ENCODE data around the gene KRTAP10-6.
"Not testable (repeated sequence)": the region's sequence is repeated elsewhere in the genome, so short reads cannot be mapped to it uniquely, and the experiment has no call there.

KRTAP10-6 gene

DNA sequence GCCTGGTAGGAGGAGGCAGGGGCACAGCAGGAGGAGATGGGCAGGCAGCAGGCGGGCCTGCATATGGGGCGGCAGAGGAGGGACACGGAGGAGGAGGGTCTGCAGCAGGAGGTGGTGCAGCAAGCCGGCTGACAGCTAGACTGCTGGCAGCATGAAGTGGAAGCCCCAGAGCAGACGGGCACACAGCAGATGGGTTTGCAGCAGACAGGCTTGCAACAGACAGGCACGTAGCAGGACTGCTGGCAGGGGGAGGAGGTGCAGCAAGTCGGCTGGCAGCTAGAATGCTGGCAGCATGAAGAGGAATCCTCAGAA, 12.5 kb downstream of the KRTAP10-6 start:
- FAIRE-seq (peak; percentile 17), DNase-seq (ENCODE audit: low spot score) (no peak)

DNA sequence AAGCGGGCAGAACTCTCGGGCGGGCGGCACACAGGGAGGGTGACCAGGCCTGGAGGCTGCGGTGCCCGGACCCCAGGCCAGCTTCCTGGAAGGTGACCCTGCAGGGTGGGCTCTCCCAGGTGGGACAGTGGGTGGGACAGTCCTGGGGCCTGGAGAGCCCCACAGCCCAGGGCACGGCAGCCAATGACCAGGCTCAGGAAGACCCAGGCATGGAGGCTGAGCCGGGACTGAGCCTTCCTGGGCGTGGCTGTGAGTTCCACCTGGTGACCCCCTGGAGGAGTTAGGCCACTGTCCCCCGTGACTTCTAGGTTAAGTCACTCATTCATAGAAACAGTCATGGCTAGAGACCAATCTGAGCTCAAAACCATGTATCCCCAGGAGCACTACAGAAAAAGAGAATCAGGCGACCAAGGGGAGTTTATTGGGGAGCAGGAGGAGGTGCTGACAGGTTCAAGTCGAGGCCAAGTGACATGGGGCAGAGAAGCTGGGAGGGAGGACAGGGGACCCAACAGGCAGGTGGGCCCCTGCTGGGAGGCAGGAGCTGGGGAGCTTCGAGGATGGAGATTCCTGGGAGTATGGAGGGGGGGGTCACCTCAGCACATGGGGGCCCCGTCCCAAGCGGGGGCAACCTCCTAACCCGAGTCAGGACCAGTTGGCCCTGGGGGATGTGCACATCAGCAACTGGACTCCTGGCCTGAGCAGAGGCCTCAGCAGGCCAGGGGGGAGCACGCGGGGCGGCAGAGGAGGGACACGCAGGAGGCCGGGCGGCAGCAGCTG, 13.1 kb downstream of the KRTAP10-6 start:
- FAIRE-seq, result no peak
- no peak for DNase-seq (ENCODE audit: low spot score)

DNA sequence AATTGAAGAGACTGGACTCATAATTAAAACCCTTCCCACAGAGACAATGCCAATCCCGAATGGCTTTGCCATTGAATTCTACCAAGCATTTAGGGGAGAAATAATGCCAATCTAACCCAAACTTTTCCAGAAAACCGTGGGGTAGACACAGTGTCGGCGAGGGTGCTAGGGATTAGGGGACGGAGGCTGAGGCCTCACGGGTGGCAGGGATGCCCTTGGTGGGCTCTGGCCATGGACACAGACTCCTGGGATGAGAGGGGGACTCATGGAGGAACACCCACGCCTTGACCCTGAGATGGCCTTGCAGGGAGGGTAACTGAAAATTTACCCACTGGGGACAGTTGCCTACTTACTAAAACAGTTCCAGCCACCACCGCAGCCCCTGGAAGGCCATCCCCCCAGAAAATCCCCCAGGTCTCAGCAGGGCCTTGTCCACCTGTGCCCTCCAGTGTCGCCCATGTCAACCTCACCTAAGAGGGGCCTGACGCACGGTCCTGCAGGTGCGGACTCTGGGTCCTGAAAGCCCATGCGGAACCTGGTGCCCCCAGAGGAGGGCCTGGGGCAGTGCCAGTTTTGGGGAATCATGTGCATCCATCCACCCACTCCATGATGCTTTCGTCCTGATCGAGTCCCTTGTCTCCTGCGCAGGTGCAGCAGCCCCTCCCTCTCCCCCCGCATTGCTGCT, 13.8 kb downstream of the KRTAP10-6 start:
- FAIRE-seq, result no peak
- DNase-seq (ENCODE audit: low spot score), result no peak

DNA sequence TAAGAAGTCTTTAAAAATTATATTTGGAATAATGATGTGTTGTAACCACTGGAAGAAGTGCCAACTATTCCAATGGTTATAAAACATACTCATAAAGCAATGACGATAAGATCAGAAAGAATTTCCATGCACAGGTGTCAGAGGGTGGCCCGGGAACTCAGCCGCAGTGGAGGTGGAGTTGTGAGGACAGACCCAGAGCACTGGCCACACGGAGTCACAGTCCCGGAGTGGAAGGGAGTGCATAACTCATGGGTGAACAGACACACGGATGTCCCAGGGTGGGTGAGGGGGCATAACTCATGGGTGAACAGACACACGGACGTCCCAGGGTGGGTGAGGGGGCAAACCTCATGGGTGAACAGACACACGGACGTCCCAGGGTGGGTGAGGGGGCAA, 16.3 kb downstream of the KRTAP10-6 start:
- no peak for DNase-seq (ENCODE audit: low spot score)
- FAIRE-seq, result no peak

DNA sequence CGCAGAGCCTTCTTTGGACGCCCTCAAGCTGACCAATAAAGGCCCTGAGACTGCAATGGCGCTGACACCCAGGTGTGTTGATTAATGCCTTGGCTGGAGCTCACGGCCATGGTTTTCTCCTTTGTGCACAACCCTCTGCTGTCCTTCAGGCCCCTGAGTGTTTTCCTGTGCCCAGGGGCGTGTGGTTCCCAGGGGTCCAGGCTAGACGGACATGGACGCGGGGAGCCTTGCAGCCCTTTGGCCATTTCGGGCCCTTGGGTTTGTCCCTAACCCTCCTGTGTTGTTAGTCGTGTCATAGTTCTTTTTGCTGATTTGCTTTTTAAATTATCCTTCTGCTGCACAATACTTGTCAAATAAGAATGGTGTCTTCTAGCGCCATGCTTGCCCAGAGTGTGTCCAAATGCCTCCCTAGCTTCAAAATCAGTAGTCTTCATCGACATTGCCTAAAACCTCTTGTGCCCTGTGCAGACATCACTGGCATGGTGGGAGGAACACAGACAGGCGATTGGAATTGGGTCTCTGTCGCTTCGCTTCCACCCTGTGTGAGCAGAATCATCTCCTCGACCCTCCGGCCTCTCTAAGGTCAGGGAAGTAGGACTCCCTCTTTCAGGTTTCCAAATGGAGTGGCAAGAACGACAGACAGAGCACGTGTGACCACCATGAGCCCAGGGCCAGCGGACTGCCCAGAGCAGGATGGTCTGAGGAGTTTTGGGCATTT, 16.8 kb downstream of the KRTAP10-6 start:
- no peak for FAIRE-seq
- no peak for DNase-seq (ENCODE audit: low spot score)

DNA sequence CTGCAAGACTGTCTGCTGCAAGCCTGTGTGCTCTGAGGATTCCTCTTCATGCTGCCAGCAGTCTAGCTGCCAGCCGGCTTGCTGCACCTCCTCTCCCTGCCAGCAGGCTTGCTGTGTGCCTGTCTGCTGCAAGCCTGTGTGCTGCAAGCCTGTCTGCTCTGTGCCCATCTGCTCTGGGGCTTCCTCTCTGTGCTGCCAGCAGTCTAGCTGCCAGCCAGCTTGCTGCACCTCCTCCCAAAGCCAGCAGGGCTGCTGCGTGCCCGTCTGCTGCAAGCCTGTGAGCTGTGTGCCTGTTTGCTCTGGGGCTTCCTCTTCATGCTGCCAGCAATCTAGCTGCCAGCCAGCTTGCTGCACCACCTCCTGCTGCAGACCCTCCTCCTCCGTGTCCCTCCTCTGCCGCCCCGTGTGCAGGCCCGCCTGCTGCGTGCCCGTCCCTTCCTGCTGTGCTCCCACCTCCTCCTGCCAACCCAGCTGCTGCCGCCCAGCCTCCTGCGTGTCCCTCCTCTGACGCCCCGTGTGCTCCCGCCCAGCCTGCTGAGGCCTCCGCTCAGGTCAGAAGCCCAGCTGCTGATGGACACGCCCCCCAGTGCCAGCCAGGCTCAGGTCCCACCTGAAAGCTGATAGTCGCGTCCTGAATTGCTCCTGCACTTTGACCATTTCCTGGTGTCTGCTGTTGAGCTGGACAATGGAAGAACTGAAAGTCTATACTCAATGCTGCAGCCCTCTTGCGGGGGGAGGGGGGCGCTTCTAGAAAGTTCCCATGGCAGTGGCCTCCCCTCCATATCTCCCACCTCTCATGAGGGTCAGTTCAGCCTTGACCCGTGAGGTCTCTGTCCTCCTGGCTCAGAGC, 17.6 kb downstream of the KRTAP10-6 start:
- no peak for DNase-seq (ENCODE audit: low spot score)
- FAIRE-seq, result no peak

DNA sequence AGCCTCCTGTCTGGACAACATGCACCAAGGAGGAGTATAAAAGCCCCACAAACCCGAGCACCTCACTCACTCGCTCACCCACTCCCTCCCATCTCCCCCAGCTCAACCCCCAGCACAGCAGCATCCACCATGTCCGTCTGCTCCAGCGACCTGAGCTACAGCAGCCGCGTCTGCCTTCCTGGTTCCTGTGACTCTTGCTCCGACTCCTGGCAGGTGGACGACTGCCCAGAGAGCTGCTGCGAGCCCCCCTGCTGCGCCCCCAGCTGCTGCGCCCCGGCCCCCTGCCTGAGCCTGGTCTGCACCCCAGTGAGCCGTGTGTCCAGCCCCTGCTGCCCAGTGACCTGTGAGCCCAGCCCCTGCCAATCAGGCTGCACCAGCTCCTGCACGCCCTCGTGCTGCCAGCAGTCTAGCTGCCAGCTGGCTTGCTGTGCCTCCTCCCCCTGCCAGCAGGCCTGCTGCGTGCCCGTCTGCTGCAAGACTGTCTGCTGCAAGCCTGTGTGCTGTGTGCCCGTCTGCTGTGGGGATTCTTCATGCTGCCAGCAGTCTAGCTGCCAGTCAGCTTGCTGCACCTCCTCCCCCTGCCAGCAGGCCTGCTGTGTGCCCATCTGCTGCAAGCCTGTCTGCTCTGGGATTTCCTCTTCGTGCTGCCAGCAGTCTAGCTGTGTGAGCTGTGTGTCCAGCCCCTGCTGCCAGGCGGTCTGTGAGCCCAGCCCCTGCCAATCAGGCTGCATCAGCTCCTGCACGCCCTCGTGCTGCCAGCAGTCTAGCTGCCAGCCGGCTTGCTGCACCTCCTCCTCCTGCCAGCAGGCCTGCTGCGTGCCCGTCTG, 18.5 kb downstream of the KRTAP10-6 start, which contains the start of gene KRTAP10-4:
TSS of gene KRTAP10-4 (plus strand) at position 100 of the 827 bp plus-strand sequence. CDS start at position 130, 30 bp downstream.
- FAIRE-seq; DNase-seq (ENCODE audit: low spot score): not testable (repeated sequence)

DNA sequence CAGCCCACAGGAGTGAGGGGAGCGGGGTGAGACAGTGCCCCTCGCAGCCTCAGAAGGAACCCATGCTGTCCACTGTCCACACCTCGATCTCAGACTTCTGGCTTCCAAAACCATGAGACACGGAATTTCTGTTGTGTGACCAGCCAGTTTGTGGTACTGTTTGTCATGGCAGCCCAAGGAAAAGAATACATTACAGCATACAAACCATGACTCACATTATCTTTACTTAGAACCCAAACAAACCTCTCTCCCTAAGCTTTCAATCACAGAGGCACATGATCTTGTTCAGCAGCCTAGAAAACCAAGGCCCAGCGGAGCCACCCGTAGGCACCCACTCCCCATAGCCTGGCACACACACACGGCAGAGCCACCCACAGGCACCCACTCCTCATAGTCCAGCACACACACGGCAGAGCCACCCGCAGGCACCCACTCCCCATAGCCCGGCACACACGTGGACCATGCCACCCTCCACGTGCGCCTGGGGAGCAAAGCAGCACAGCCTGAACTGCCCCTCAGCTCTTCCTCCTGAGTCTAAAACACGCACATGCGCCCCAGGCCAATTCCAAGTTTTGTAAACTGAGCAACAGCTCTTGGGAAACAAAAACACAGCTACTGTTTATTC, 19.2 kb downstream of the KRTAP10-6 start:
- no peak for FAIRE-seq
- no peak for DNase-seq (ENCODE audit: low spot score)

DNA sequence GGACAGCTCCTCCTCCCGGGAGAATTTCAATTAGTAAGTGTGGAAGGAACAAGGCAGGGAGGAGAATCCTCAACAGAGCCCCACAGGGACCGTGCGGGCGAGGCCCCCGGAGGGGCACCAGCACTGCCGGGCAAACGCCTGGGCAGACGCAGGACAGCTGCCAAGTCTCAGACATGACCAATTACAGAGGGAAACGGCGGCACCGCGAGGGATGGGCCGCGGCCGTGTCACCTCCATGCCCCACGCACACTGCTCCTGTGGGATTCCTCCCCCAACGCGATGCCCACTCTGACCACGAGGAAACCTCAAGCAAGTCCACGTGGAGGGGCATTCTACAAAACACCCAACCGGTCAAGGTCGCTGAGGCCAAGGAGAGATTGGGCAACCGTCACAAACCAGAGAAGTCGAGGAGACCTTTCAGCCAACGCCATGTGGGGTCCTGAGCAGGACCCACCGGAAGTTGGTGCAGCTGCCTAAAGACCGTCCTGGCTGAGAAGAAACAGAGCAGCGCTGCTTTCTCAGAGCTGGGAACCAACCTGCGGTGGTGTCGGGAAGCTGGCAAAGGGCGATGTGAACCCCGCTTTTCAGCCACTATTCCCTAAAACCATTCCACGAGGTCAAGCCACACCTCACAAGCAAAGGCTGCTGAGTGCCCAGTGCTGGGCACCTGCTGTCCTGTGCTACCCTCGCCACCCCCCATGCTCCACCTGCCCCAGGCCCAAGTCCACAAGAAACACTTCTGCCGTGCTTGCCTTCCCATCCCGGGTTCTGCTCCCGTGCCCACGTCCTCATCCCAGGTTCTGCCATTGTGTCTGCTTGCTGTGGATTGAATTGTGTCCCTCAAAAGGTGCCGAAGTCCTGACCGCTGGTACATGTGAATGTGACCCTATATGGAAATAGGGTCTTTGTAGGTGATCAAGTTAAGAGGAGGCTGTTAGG, 20.2 kb downstream of the KRTAP10-6 start:
- no peak for FAIRE-seq

DNA sequence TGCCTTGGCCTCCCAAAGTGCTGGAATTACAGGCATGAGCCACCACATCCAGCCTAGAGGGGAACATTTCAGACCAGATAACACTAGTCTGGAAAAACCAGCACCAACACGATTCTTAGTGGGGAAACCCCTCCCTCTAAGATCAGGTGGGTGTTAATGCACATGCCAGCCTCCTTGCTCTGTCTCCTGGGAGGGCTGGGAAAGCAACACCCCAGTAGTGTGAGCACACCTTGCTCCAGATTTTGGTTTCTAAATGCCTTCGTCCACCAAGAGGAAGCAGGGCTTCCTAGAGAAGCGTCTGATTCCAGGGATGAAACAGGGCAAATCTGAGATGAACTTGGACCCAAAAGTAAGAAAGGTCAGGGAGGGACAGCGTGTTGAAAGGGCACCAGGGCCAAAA, 21.0 kb downstream of the KRTAP10-6 start:
- DNase-seq (ENCODE audit: low spot score), result no peak
- FAIRE-seq, result no peak

More for the DNA sequence above, 20.2 kb downstream of the KRTAP10-6 start:
- no peak for DNase-seq (ENCODE audit: low spot score)

DNA sequence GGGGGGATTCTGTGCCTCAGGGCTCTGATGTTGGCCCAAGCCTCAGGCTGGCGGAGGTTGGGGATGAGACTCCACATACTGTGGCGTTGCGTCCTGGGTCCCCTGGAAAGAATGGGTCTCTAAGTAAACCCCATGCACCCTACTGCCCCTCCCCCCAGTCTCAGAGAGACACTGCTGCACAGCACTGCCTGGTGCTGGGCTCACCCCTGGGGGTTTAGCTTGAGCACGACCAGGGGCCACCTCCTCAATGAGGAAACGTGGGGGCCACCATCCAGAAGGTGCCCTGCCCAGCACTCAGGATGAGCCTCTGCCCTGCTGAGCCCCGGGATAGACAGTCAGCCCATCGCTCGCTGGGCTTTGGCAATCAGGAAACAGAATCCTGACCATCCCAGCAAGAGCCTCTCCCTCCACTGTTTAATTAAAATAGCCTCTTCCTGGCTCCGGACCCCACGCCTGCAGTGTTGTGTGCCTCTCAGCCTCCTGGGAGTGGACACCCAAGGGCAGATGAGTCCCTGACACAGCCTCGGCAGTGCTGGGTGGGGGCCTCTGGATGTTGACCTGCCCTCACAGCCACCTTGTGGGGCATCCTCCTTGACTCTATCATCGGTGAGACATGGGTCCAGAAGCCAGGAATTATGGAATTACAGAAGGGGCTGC, 22.3 kb downstream of the KRTAP10-6 start:
- FAIRE-seq (no peak), DNase-seq (ENCODE audit: low spot score) (no peak)

DNA sequence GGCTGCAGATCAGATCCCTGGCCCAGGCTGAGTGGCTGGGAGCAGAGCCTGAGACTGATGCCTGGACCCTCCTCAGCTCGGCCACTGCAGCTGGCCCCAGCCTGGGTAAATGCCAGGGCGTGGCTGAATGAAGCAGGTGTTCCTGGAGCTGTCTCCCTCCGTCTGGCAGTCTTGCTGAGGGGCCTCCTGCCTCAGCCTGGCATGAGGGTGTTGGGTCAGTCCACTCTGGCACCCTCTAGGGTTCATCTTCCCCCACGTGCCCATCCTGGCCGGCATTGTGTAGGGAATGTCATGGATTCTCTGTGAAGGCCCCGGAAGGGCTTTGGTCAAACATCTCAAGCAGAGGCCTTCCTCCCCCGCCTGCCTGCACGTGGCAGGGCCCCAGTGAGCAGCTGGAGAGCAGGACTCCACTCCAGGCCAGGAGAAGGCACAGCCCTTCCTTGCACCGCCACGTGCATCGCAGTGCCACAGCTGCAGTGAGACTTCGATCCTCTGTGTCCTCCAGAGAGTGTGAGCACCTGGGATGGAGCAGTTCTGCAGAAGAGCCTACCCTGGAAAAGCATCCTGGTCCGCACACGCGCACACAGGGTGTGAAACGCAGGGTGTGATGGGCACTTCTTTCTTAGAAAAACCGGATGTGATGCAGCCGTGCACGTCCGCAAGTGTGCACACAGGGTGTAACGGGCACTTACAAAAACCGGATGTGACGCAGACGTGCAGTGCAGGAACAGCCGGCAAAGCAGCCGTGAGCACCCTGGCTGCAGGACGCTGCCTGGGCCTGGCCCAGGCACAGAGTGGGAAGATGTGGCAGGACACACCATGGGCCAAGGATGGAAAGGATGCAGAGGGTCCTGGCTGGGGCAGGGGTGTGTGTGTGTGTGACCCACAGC, 23.4 kb downstream of the KRTAP10-6 start:
- DNase-seq (ENCODE audit: low spot score) (no peak), FAIRE-seq (peak; percentile 27)

DNA sequence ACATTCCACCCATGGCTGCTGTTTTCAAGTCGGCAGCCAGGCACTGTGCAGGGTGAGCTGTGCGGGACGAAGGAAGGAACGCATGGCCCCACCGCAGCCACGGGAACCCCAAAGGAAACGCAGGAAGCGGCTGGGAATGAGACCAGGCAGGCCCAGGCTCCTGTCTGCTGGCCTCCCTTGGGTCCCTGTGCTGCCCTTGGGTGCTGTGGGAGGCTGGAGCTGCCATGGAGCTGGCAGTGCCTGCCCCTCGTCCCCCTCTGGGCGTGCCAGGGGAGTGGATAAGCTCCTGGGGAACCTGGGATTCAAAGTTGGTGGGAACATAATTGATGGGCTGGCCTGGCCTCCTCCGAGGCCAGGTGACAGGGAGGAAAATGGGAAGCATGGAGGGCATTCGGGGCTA, 24.0 kb downstream of the KRTAP10-6 start:
- DNase-seq (ENCODE audit: low spot score), result no peak
- FAIRE-seq, result no peak

DNA sequence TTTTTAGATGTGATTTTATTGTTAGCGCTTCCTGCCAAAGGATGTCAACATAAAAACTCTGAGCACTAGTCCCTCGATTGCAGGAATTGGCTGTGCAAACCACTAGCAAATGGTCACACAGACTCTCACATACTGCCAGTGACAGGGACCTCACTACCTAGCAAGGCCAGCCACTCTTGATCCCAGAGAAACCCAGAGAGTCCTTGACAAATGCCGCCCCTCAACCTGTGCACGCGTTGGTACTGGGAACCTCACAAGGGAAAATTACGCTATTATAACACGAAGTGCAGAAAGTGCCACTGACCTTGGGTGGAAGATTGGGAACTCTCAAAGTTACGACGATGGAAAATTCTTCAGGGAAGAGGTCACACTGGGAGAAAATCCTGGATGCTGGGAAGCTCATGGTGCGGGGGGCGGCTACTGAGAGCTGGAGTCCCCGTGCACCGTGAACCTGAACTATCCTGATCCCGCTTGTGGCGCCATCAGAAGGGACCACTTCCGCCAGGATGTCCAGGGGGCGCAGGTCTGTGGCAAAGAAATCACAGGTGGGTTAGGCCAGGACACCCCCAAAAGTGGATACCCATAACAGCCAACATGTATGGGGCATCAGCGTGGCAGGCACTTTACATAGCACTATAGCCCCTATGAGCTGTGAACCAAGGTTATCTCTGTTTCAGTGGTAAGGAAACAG, 24.7 kb downstream of the KRTAP10-6 start:
- FAIRE-seq (no peak), DNase-seq (ENCODE audit: low spot score) (no peak)

DNA sequence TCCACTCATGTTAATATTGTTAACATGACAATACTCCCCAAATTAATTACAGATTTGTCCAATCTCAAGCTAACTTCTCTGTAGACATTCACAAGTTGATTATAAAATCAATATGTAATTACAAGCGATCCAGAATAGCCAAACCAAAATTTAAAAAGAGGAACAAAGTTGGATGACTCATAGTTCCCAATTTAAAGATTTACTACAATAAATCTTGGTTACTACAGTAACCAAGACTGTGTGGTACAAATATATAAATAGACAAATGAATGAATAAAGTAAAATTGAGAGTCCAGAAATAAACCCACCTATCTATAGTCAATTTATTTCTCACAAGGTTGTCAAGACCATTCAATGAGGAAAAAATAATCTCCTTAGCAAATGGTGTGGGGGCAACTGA, 25.9 kb downstream of the KRTAP10-6 start:
- no peak for FAIRE-seq
- DNase-seq (ENCODE audit: low spot score), result no peak

DNA sequence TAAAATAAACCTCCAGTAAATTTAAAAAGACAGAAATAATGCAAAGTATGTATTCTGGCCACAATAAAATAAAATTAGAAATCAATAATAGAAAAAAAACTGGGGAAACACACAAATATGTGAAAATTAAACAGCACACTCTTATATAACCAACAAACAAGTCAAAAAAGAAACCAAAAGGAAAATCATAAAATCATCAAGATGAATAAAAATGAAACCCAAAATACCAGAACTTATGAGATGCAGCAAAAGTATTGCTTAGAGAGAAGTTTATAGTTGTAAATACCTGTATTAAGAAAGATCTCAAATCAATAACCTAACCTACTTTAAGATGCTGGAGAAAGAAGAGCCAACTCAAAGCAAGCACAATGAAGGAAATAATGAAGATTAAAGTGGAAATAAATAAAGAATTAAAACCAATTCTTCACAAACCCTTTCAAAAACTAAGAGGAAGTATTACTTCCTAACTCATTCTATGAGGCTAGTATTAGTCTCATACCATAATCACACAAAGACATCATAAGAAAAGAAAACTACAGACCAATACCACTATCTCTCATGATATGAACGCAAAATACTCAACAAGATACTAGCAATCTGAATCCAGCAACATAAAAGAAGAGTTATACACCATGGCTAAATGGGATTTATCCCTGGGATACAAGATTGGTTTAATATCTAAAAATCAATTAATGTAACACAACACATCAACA, 27.3 kb downstream of the KRTAP10-6 start:
- FAIRE-seq (no peak), DNase-seq (ENCODE audit: low spot score) (no peak)
